ENCODE data around the gene IER5L. TPM values are rescaled to one million over a fixed set of nuclear protein-coding genes. Genes with fewer than 3 reads are reported as not detected.

The IER5L gene
- total and polyA plus RNA-seq, 2 of the 8 experiments (the other 6 are each of a cell fraction or from before 2014, with no cell fraction given) = 0.65 to 1.0 TPM

- TF ChIP-seq RAD21 (IDR thresholded peaks at IDR 0.05 in 1 of 2, conservative IDR thresholded peaks at IDR 0.05 in 1 of 2; ENCODE audit: low read depth in 2 of 2, low read length in 2 of 2) = peak; percentile 72 to 76
Measured at GRCh38 chr9:129182625-129183494, 4.8 kb upstream of the IER5L start (continued).
